Activated CD4-positive, alpha-beta memory T cell treated with anti-CD3 and anti-CD28 coated beads for 36 hours (primary cell): ENCODE measurements around the gene FYN. TPM values are rescaled to one million over a fixed set of nuclear protein-coding genes. Genes with fewer than 3 reads are reported as not detected.

Experiments
- CTCF ChIA-PET: fragments of 350-600 bp; sonication (Branson Sonifier 250); formaldehyde crosslinking; loops from one replicate; lab custom pipeline; 2021; ENCODE audit warnings: antibody characterized with exemption, inconsistent platforms; lab: Charles Lee
- POLR2A ChIA-PET: fragments of 350-600 bp; sonication (Branson Sonifier 250); formaldehyde crosslinking; loops from one replicate; lab custom pipeline; 2021; ENCODE audit warnings: antibody characterized with exemption; lab: Charles Lee
- DNase-seq: peaks from one replicate; pipeline ENCODE4 v3.0.0-alpha.2; 2020
- H3K27ac Mint-ChIP-seq: one replicate; pipeline ENCODE4 v1.8.0; 2021; ENCODE audit warnings: mixed read lengths
- H3K27me3 Mint-ChIP-seq: one replicate; pipeline ENCODE4 v1.8.0; 2021; ENCODE audit warnings: mixed read lengths
- H3K36me3 Mint-ChIP-seq: one replicate; pipeline ENCODE4 v1.8.0; 2021; ENCODE audit warnings: mixed read lengths
- H3K4me1 Mint-ChIP-seq: one replicate; pipeline ENCODE4 v1.8.0; 2021; ENCODE audit warnings: low read depth, mixed read lengths
- H3K4me3 Mint-ChIP-seq: one replicate; pipeline ENCODE4 v1.8.0; 2021; ENCODE audit warnings: mild to moderate bottlenecking, mixed read lengths
- H3K9me3 Mint-ChIP-seq: one replicate; pipeline ENCODE4 v1.8.0; 2021; ENCODE audit warnings: mixed read lengths
- intact Hi-C: fragments of 100-400 bp; cut with micrococcal nuclease; formaldehyde crosslinking; loops from one replicate; pipeline ENCODE4 v1.15.1; 2023
- total RNA-seq, 2 experiments: library from RNA; stranded (reverse); gene quantifications; one replicate each; pipeline ENCODE4 v1.2.3, GENCODE V29; 2021

FYN gene
- total RNA-seq, 2 experiments from 2014 or later, result 353 to 365 TPM

DNA sequence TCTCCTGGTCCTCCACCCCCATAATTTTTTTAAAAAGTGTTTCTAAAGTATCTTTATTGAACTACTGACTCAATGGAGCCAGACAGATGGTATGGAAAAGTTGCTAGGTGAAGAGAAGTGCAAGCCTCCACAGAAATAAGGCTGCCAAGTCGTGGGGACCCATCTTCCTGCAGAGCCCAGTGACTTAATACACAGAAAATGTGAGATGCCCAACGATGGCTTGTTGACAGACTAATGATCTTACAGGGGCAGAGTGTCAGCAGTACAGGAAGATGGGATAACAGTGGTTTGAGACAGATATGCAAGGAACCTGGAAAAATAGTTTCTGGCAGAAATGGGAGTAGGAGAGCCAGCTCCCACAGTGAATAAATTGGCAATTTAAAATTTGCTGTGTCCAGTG, 43.3 kb downstream of the FYN start:
- H3K36me3 Mint-ChIP-seq, result peaks cover 39% of the 10 kb centered on the region
- no peaks in the 10 kb centered on the region for H3K9me3 Mint-ChIP-seq
- ChIA-PET CTCF (interaction anchor here (1.0 to 1.3 kb wide), 3 partner anchors 9 to 107 kb away, joined by 3 to 4 read pairs (median 3); no protein-coding TSS in a partner anchor), POLR2A (no interaction called here)
- intact Hi-C loops, result loop anchor here (10.0 kb wide), 1 partner anchor 345 kb away; the partner anchor contains the start of gene REV3L
- no peaks in the 10 kb centered on the region for H3K27me3 Mint-ChIP-seq
- no peak overlapping the region for H3K4me3 Mint-ChIP-seq
- peaks cover 91% of the 10 kb centered on the region for H3K4me1 Mint-ChIP-seq
- H3K27ac Mint-ChIP-seq, result no peak overlapping the region
- no peak for DNase-seq

GRCh38 chr6:111829581-111829980, 43.7 kb downstream of the FYN start:
- CTCF ChIA-PET, result interaction anchor here (1.0 to 1.2 kb wide), 2 partner anchors 9 to 107 kb away, joined by 3 to 4 read pairs; no protein-coding TSS in a partner anchor
- H3K9me3 Mint-ChIP-seq, result no peaks in the 10 kb centered on the region

GRCh38 chr6:111828809-111829208, 44.4 kb downstream of the FYN start:
- Mint-ChIP-seq H3K4me3 (no peak overlapping the region), H3K4me1 (peaks cover 91% of the 10 kb centered on the region), H3K9me3 (no peaks in the 10 kb centered on the region), H3K27me3 (no peaks in the 10 kb centered on the region), H3K36me3 (peaks cover 33% of the 10 kb centered on the region), H3K27ac (no peak overlapping the region)
- intact Hi-C loops, result no loop called here
- ChIA-PET POLR2A (interaction anchor here (0.6 kb wide), 1 partner anchor 17 kb away, joined by 3 read pairs; no protein-coding TSS in a partner anchor), CTCF (interaction anchor here (1.2 to 1.4 kb wide), 2 partner anchors 15 to 106 kb away, joined by 3 to 4 read pairs; no protein-coding TSS in a partner anchor)
- DNase-seq, result no peak

More at GRCh38 chr6:111829581-111829980, 43.7 kb downstream of the FYN start:
- H3K4me1 Mint-ChIP-seq, result peaks cover 91% of the 10 kb centered on the region
- H3K4me3 Mint-ChIP-seq, result no peak overlapping the region
- H3K27me3 Mint-ChIP-seq, result no peaks in the 10 kb centered on the region
- H3K27ac Mint-ChIP-seq, result no peak overlapping the region
- POLR2A ChIA-PET, result interaction anchor here (0.6 kb wide), 1 partner anchor 16 kb away, joined by 3 read pairs; no protein-coding TSS in a partner anchor
- DNase-seq, result no peak
- intact Hi-C loops, result no loop called here
- peaks cover 36% of the 10 kb centered on the region for H3K36me3 Mint-ChIP-seq

GRCh38 chr6:111825439-111826086, 47.7 kb downstream of the FYN start:
- POLR2A ChIA-PET, result interaction anchor here (0.9 to 5.6 kb wide), 16 partner anchors 13 to 191 kb away, joined by 3 to 70 read pairs (median 7); no protein-coding TSS in a partner anchor
- H3K27me3 Mint-ChIP-seq, result no peaks in the 10 kb centered on the region
- H3K4me1 Mint-ChIP-seq, result peaks cover 85% of the 10 kb centered on the region
- CTCF ChIA-PET, result interaction anchor here (1.3 to 5.7 kb wide), 9 partner anchors 9 to 218 kb away, joined by 3 to 31 read pairs (median 7); no protein-coding TSS in a partner anchor
- intact Hi-C loops, result no loop called here
- no peak overlapping the region for H3K4me3 Mint-ChIP-seq
- no peaks in the 10 kb centered on the region for H3K9me3 Mint-ChIP-seq
- no peak for DNase-seq
- peak overlapping the region; percentile 91 for H3K27ac Mint-ChIP-seq
- peaks cover 39% of the 10 kb centered on the region for H3K36me3 Mint-ChIP-seq

DNA sequence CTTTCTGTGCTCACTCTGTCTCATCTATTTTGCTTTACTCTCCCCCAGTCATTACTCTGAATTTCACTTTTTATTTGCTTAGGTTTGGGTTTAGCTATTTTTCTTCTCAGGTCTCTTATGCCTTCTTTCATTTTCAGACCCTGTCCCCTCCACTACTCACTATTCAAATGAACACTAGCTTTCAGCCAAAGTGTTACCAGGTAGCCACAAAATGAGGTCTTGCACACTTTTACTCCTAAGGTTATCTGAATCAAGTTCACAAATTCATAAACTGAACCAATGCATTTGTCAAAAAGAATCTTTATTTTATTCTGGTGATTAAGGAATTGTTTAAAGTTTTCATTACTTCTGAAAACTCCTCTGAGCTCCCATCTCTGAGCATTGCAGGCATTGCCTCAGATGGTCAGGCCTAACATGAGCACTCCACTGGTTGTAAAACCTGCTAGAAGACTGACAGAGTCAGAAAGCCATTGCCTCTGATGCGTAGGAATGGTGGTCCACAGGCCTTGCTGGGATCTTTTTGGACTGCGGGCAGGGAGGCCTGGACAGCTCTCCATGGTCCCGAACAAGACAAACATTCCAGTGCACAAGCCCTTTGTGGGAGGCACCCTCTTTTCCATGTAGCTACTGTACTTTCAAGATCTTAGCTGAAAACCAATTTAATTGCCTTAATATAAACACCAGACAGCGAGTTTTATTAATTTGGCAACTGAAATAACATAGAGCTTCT, 48.5 kb downstream of the FYN start:
- intact Hi-C loops, result loop anchor here (1.0 kb wide), 7 partner anchors 11 to 219 kb away; no protein-coding TSS in a partner anchor
- CTCF ChIA-PET, result interaction anchor here (0.6 to 5.7 kb wide), 14 partner anchors 9 to 218 kb away, joined by 3 to 31 read pairs (median 4); no protein-coding TSS in a partner anchor
- peak overlapping the region; percentile 21 for H3K4me3 Mint-ChIP-seq
- H3K36me3 Mint-ChIP-seq, result peaks cover 34% of the 10 kb centered on the region
- H3K27me3 Mint-ChIP-seq, result no peaks in the 10 kb centered on the region
- POLR2A ChIA-PET, result interaction anchor here (0.8 to 5.6 kb wide), 24 partner anchors 8 to 341 kb away, joined by 3 to 70 read pairs (median 6); partner anchors contain the start of gene FYN
- peak overlapping the region; percentile 91 for H3K27ac Mint-ChIP-seq
- no peaks in the 10 kb centered on the region for H3K9me3 Mint-ChIP-seq
- peaks cover 79% of the 10 kb centered on the region for H3K4me1 Mint-ChIP-seq
- DNase-seq, result no peak

DNA sequence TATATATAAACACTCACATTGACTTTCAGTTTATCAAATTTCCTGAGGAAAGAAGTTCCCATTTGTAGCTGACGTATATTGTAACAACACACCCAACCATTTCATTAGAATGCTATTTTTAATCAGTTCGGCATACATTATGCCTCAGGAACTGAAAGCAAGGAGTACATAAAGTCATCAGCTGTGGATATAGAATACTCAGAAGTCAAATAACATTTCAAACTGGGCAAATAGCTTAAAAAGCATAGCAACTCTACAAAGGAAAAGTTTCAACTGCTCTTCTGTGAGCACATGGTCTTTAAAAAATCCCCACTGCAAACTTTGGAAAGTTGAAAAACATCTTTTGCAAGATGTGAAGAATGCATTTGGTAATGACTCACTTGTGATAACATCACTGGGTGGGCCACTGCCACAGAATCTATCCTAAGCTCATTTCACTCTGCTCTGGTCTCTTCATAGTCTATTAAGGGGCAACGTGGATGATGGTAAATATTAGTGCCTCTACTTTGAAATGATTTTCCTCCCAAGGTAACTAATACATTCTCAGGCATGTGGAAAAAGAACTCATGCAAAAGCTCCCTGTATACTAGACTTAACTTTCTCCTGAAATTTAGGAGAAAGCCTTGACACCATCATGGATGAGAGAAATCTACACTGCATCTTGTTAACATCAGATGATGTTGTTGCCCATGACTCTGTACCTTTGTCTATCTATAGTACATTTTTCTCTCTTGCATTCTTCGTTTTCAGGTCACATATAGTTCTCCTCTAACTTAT, 49.2 kb downstream of the FYN start:
- Mint-ChIP-seq H3K27me3 (no peaks in the 10 kb centered on the region), H3K9me3 (no peaks in the 10 kb centered on the region), H3K4me1 (peaks cover 80% of the 10 kb centered on the region), H3K4me3 (peak overlapping the region; percentile 21), H3K36me3 (peaks cover 32% of the 10 kb centered on the region), H3K27ac (peak overlapping the region; percentile 91)
- POLR2A ChIA-PET, result interaction anchor here (0.8 to 5.6 kb wide), 24 partner anchors 9 to 340 kb away, joined by 3 to 70 read pairs (median 6); partner anchors contain the start of gene FYN
- DNase-seq, result peak; percentile 44
- CTCF ChIA-PET, result interaction anchor here (0.6 to 5.7 kb wide), 17 partner anchors 9 to 219 kb away, joined by 3 to 31 read pairs (median 4); no protein-coding TSS in a partner anchor
- intact Hi-C loops, result loop anchor here (1.0 kb wide), 7 partner anchors 11 to 219 kb away; no protein-coding TSS in a partner anchor

DNA sequence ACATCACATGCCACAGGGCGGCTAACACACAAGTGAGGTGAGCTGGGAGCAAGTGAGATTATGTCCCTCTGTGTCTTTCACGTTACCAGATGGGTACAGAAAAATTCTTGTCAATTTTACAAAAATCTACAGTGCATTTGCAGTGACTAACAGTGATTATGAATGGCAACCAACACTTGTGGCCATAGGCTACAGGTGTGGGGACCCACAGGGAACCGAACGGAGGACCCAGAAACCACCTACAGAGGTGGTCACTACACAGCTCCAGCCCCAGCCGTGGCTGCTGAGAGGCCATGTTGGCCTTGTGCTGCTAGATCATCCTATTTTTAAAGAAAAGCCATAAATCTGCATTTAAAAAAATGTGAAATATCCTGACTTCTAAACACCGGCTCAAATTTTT, 50.2 kb downstream of the FYN start:
- intact Hi-C loops, result no loop called here
- Mint-ChIP-seq H3K9me3 (no peaks in the 10 kb centered on the region), H3K36me3 (peaks cover 29% of the 10 kb centered on the region)

DNA sequence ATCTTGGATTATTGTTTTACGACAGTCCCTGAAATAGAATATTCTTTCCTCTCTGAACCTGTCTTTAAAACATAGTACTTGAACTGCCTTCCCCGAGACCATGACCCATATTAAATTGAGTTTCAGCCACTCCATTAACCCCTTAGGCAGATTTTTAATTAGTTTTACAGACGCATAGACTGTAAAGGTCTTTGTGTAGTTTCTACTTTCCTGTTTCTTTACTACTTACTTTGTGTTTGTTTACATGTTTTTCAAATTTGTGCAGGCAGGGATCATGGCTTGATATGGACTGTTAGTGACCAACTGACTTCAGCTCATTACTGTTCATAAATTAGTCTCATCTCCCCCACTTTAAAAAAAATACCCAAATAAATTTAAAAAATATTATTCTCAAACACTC, 53.8 kb downstream of the FYN start:
- Mint-ChIP-seq H3K4me1 (peaks cover 70% of the 10 kb centered on the region), H3K9me3 (no peaks in the 10 kb centered on the region), H3K27ac (no peak overlapping the region), H3K27me3 (no peaks in the 10 kb centered on the region), H3K36me3 (peaks cover 24% of the 10 kb centered on the region), H3K4me3 (no peak overlapping the region)
- DNase-seq, result no peak
- intact Hi-C loops, result no loop called here
- POLR2A ChIA-PET, result interaction anchor here (1.2 to 2.3 kb wide), 2 partner anchors 8 to 15 kb away, joined by 5 to 14 read pairs; no protein-coding TSS in a partner anchor
- CTCF ChIA-PET, result interaction anchor here (1.4 kb wide), 1 partner anchor 108 kb away, joined by 3 read pairs; no protein-coding TSS in a partner anchor

More for the DNA sequence above, 50.2 kb downstream of the FYN start:
- POLR2A ChIA-PET, result interaction anchor here (1.4 to 5.6 kb wide), 7 partner anchors 8 to 194 kb away, joined by 5 to 70 read pairs (median 9); no protein-coding TSS in a partner anchor
- DNase-seq, result no peak
- Mint-ChIP-seq H3K4me3 (peak overlapping the region; percentile 14), H3K4me1 (peaks cover 82% of the 10 kb centered on the region), H3K27ac (peak overlapping the region; percentile 91), H3K27me3 (no peaks in the 10 kb centered on the region)
- CTCF ChIA-PET, result interaction anchor here (1.0 to 5.7 kb wide), 8 partner anchors 9 to 192 kb away, joined by 3 to 31 read pairs (median 4); no protein-coding TSS in a partner anchor

GRCh38 chr6:111818539-111819226, 54.6 kb downstream of the FYN start:
- peaks cover 28% of the 10 kb centered on the region for H3K36me3 Mint-ChIP-seq
- peak overlapping the region; percentile 23 for H3K4me3 Mint-ChIP-seq
- H3K4me1 Mint-ChIP-seq, result peaks cover 68% of the 10 kb centered on the region
- ChIA-PET CTCF (interaction anchor here (1.0 to 1.2 kb wide), 3 partner anchors 35 to 174 kb away, joined by 3 read pairs; no protein-coding TSS in a partner anchor), POLR2A (interaction anchor here (1.2 to 2.3 kb wide), 2 partner anchors 9 to 14 kb away, joined by 5 to 14 read pairs; no protein-coding TSS in a partner anchor)
- peak overlapping the region; percentile 79 for H3K27ac Mint-ChIP-seq
- H3K9me3 Mint-ChIP-seq, result no peaks in the 10 kb centered on the region
- H3K27me3 Mint-ChIP-seq, result no peaks in the 10 kb centered on the region
- peak; percentile 44 for DNase-seq
- intact Hi-C loops, result no loop called here

- Mint-ChIP-seq H3K4me1 (peaks cover 68% of the 10 kb centered on the region), H3K36me3 (peaks cover 29% of the 10 kb centered on the region), H3K27me3 (no peaks in the 10 kb centered on the region), H3K9me3 (no peaks in the 10 kb centered on the region), H3K4me3 (no peak overlapping the region), H3K27ac (no peak overlapping the region)
- intact Hi-C loops, result no loop called here
- DNase-seq, result no peak
- POLR2A ChIA-PET, result interaction anchor here (1.1 to 2.3 kb wide), 2 partner anchors 9 to 13 kb away, joined by 3 to 14 read pairs; no protein-coding TSS in a partner anchor
- CTCF ChIA-PET, result interaction anchor here (1.0 to 1.2 kb wide), 2 partner anchors 53 to 175 kb away, joined by 3 read pairs; no protein-coding TSS in a partner anchor
Observed at GRCh38 chr6:111817451-111818120, 55.7 kb downstream of the FYN start.
